SK-N-SH (cell line): Measurements from ENCODE around the gene MOSPD2. TPM values are rescaled to one million over a fixed set of nuclear protein-coding genes. Genes with fewer than 3 reads are reported as not detected.
A peak's percentile ranks its signal among the peaks of the same experiment; 100 is the strongest.

Experiments used
- CTCF ChIA-PET: fragments of 300-600, 350-600 bp; formaldehyde crosslinking; extraction: SDS; loops from one replicate; lab custom pipeline; 2021; lab: Yijun Ruan, JAX
- POLR2A ChIA-PET: fragments of 350-600 bp; sonication (Branson Sonifier 250); formaldehyde crosslinking; extraction: SDS; loops from one replicate; lab custom pipeline; 2020; ENCODE audit warnings: antibody characterized with exemption, inconsistent platforms; lab: Yijun Ruan, JAX
- DNase-seq: peaks from one replicate; pipeline ENCODE4 v3.0.0; 2012
- H2AFZ ChIP-seq: fragments of 200-600 bp; sonication (generic); 2 replicates; pipeline ENCODE4 v1.8.1; 2016; ENCODE audit warnings: antibody characterized with exemption, mild to moderate bottlenecking, low read depth
- H3F3A ChIP-seq: fragments of 200-600 bp; sonication (generic); replicated peaks from 2 replicates; pipeline ENCODE3; 2016; ENCODE audit warnings: antibody characterized with exemption, mild to moderate bottlenecking; ENCODE audit not compliant: insufficient read depth
- H3K27ac ChIP-seq, 2 experiments: fragments of 200-500 bp in 1 of 2; fragments of 200-600 bp in 1 of 2; sonication (Bioruptor generic) in 1 of 2; sonication (generic), shearing (Covaris generic) in 1 of 2; 2 replicates each; pipeline versions ENCODE4 v1.5.1 to v1.6.1; 2014 to 2016; ENCODE audit warnings: low read depth in 2 of 2, inconsistent platforms in 1 of 2, low read length in 1 of 2, mild to moderate bottlenecking in 1 of 2, mixed read lengths in 1 of 2
- H3K27me3 ChIP-seq: fragments of 200-600 bp; sonication (generic), shearing (Covaris generic); 2 replicates; pipeline ENCODE4 v1.6.1; 2016; ENCODE audit warnings: mixed run types; ENCODE audit not compliant: insufficient read depth
- H3K36me3 ChIP-seq, 2 experiments: fragments of 200-500 bp in 1 of 2; fragments of 200-600 bp in 1 of 2; sonication (Bioruptor generic) in 1 of 2; sonication (generic) in 1 of 2; replicated peaks in 1 of 2; 2 replicates each; pipeline versions ENCODE3 to v1.5.1; 2014 to 2016; ENCODE audit warnings: low read length in 1 of 2, mild to moderate bottlenecking in 1 of 2; ENCODE audit not compliant: insufficient read depth in 2 of 2, control insufficient read depth in 1 of 2
- H3K4me1 ChIP-seq, 2 experiments: fragments of 200-500 bp in 1 of 2; fragments of 200-600 bp in 1 of 2; sonication (Bioruptor generic) in 1 of 2; sonication (generic), shearing (Covaris generic) in 1 of 2; 2 replicates each; pipeline versions ENCODE4 v1.5.1 to v1.6.1; 2014 to 2016; ENCODE audit warnings: low read depth in 1 of 2, low read length in 1 of 2, mixed run types in 1 of 2; ENCODE audit not compliant: insufficient read depth in 2 of 2, control insufficient read depth in 1 of 2
- H3K4me2 ChIP-seq: fragments of 200-600 bp; sonication (generic), shearing (Covaris generic); 2 replicates; pipeline ENCODE4 v1.6.1; 2017; ENCODE audit warnings: mixed run types
- H3K4me3 ChIP-seq, 2 experiments: fragments of 200-500 bp in 1 of 2; fragments of 200-600 bp in 1 of 2; sonication (Bioruptor generic) in 1 of 2; sonication (generic), shearing (Covaris generic) in 1 of 2; 2 replicates each; pipeline versions ENCODE4 v1.5.1 to v1.8.1; 2014 to 2016; ENCODE audit warnings: low read depth in 2 of 2, inconsistent platforms in 1 of 2, low read length in 1 of 2, mild to moderate bottlenecking in 1 of 2, mixed read lengths in 1 of 2, moderate library complexity in 1 of 2
- H3K79me2 ChIP-seq: fragments of 200-600 bp; sonication (generic); 2 replicates; pipeline ENCODE4 v1.8.1; 2017; ENCODE audit warnings: mild to moderate bottlenecking; ENCODE audit not compliant: insufficient read depth
- H3K9ac ChIP-seq: fragments of 200-600 bp; sonication (generic); 2 replicates; pipeline ENCODE4 v1.6.1; 2017; ENCODE audit warnings: mixed run types
- H3K9me2 ChIP-seq: fragments of 200-600 bp; sonication (generic); 2 replicates; pipeline ENCODE4 v1.6.1; 2017; ENCODE audit warnings: mixed run types
- H3K9me3 ChIP-seq: fragments of 200-600 bp; sonication (generic); 2 replicates; pipeline ENCODE4 v1.6.1; 2017; ENCODE audit warnings: mixed run types, mild to moderate bottlenecking, moderate library complexity
- H4K20me1 ChIP-seq: fragments of 200-600 bp; sonication (generic); 2 replicates; pipeline ENCODE4 v1.6.1; 2017; ENCODE audit warnings: mild to moderate bottlenecking, mixed run types; ENCODE audit not compliant: insufficient read depth
- CTCF ChIP-seq: fragments of 200-600 bp; sonication (generic); IDR thresholded peaks from 2 replicates; pipeline ENCODE4 v1.6.1; 2017; ENCODE audit warnings: antibody characterized with exemption, mild to moderate bottlenecking, moderate library complexity
- ELF1 ChIP-seq: IDR thresholded peaks from 2 replicates; pipeline ENCODE4 v1.4.0; 2012
- EP300 ChIP-seq, 2 experiments: IDR thresholded peaks; 2 replicates each; pipeline versions ENCODE4 v1.4.0 to v1.6.1; 2012; ENCODE audit warnings: borderline replicate concordance in 1 of 2, low read depth in 1 of 2, low read length in 1 of 2
- FOSL2 ChIP-seq: IDR thresholded peaks from 2 replicates; pipeline ENCODE4 v1.4.0; 2012; ENCODE audit warnings: low read depth, mild to moderate bottlenecking, moderate library complexity, borderline replicate concordance
- GABPA ChIP-seq: IDR thresholded peaks from 2 replicates; pipeline ENCODE4 v1.4.0; 2012; ENCODE audit warnings: low read depth, mild to moderate bottlenecking
- JUND ChIP-seq: IDR thresholded peaks from 2 replicates; pipeline ENCODE4 v1.4.0; 2012
- MAX ChIP-seq: IDR thresholded peaks from 2 replicates; pipeline ENCODE4 v1.4.0; 2012; ENCODE audit warnings: low read depth
- MEF2A ChIP-seq: IDR thresholded peaks from 2 replicates; pipeline ENCODE4 v1.4.0; 2012; ENCODE audit warnings: low read depth, borderline replicate concordance
- MXI1 ChIP-seq: IDR thresholded peaks from 2 replicates; pipeline ENCODE4 v1.6.1; 2012; ENCODE audit warnings: mild to moderate bottlenecking, low read depth, low read length, improper control_type of control experiment
- NFIC ChIP-seq: IDR thresholded peaks from 2 replicates; pipeline ENCODE4 v1.4.0; 2012; ENCODE audit warnings: borderline replicate concordance
- NRF1 ChIP-seq: IDR thresholded peaks from 2 replicates; pipeline ENCODE4 v1.6.1; 2012; ENCODE audit warnings: low read depth, mild to moderate bottlenecking, low read length
- PBX3 ChIP-seq: IDR thresholded peaks from 2 replicates; pipeline ENCODE4; 2012
- POLR2AphosphoS5 ChIP-seq: IDR thresholded peaks from 2 replicates; pipeline ENCODE4 v1.6.1; 2012; ENCODE audit warnings: low read depth, low read length
- RAD21 ChIP-seq: IDR thresholded peaks from 2 replicates; pipeline ENCODE4 v1.6.1; 2012; ENCODE audit warnings: mild to moderate bottlenecking, low read length
- RCOR1 ChIP-seq: fragments of 150-350 bp; IDR thresholded peaks from 2 replicates; pipeline ENCODE4 v1.6.1; 2017; ENCODE audit warnings: antibody characterized with exemption, low read length
- RXRA ChIP-seq: IDR thresholded peaks from 2 replicates; pipeline ENCODE4 v1.4.0; 2012; ENCODE audit warnings: low read depth, mild to moderate bottlenecking, borderline replicate concordance
- TAF1 ChIP-seq: IDR thresholded peaks from 2 replicates; pipeline ENCODE4 v1.6.1; 2012; ENCODE audit warnings: low read depth, mild to moderate bottlenecking, low read length, moderate library complexity, borderline replicate concordance
- TCF12 ChIP-seq: IDR thresholded peaks from 2 replicates; pipeline ENCODE4 v1.4.0; 2012
- YY1 ChIP-seq: IDR thresholded peaks from 2 replicates; pipeline ENCODE4 v1.4.0; 2012; ENCODE audit warnings: low read depth, mild to moderate bottlenecking
- WGBS: methylation state at CpG from one replicate; pipeline ENCODE4 v1.1.6; 2017; ENCODE audit warnings: low lambda C conversion rate; 5-methylcytosine and 5-hydroxymethylcytosine counted together
- polyA plus RNA-seq, 3 experiments: library from polyadenylated mRNA; depleted of rRNA; stranded (reverse); fragments of >200 nt; gene quantifications; 2 replicates each; pipeline ENCODE4 v1.2.3, GENCODE V29; 2012

MOSPD2 gene
- polyA plus RNA-seq, 1 of the 3 experiments (the other 2 are of a cell fraction) = 7.6 TPM

GRCh38 chrX:14936561-14936960 is 63.3 kb downstream of the MOSPD2 start:
- WGBS = 27% methylated on average over 5 of the region's 5 CpGs
- CTCF ChIA-PET = no interaction called here

More at GRCh38 chrX:14936561-14936960, 63.3 kb downstream of the MOSPD2 start:
- Histone ChIP-seq H3K9ac (no peak overlapping the region), H3K27ac (peak overlapping the region in 1 of 2 experiments; percentile 68; a peak in 2 of 4 replicates), H3K9me3 (no peaks in the 10 kb centered on the region), H3K79me2 (no peaks in the 10 kb centered on the region), H3K36me3 (no peaks in the 10 kb centered on the region), H3K4me2 (peak overlapping the region; percentile 57), H3K4me3 (peak overlapping the region in 1 of 2 experiments; percentile 10; a peak in 1 of 4 replicates), H3K9me2 (no peaks in the 10 kb centered on the region), H3K27me3 (no peaks in the 10 kb centered on the region), H3F3A (no peaks in the 10 kb centered on the region), H2AFZ (peak overlapping the region; percentile 94), H4K20me1 (no peaks in the 10 kb centered on the region), H3K4me1 (0 out of 4 replicates have a peak, but pooled peaks cover 0 to 5% of the 10 kb centered on the region in 2 experiments)
- TF ChIP-seq POLR2AphosphoS5 = no peak
- no peak for TF ChIP-seq MXI1
- TF ChIP-seq FOSL2 = peak; percentile 53; the same call in 1 of the 2 replicates
- no peak for TF ChIP-seq PBX3
- TF ChIP-seq GABPA = no peak
- TF ChIP-seq MAX = 0 out of 2 replicates have a peak, but pooled peaks have one; percentile 35
- TF ChIP-seq YY1 = peak; percentile 51; the same call in 1 of the 2 replicates
- TF ChIP-seq NRF1 = no peak
- TF ChIP-seq CTCF = no peak
- TF ChIP-seq JUND = peak; percentile 47
- TF ChIP-seq NFIC = no peak
- no peak for TF ChIP-seq RXRA
- TF ChIP-seq TAF1 = peak; percentile 55; the same call in 1 of the 2 replicates
- TF ChIP-seq RAD21 = no peak
- TF ChIP-seq EP300 (IDR thresholded peaks at IDR 0.05; ENCODE audit: borderline replicate concordance in 1 of 2, low read depth in 1 of 2, low read length in 1 of 2) = no peak
- no peak for TF ChIP-seq RCOR1
- no peak for TF ChIP-seq TCF12
- TF ChIP-seq MEF2A = no peak
- TF ChIP-seq ELF1 = no peak
- no peak for DNase-seq
- POLR2A ChIA-PET = no interaction called here
